ENCODE data around the gene PPM1L. TPM values are rescaled to one million over a fixed set of nuclear protein-coding genes. Genes with fewer than 3 reads are reported as not detected.
A peak's percentile ranks its signal among the peaks of the same experiment; 100 is the strongest.

The PPM1L gene
- polyA plus RNA-seq, 3 donors: 5.5 to 9.9 (median 7.8) TPM

GRCh38 chr3:161025911-161026310, 269.9 kb downstream of the PPM1L start:
- Histone ChIP-seq H3K27me3 (ENCODE audit: control insufficient read depth in 2 of 2, insufficient read depth in 2 of 2, low read length in 2 of 2) (no peaks in the 10 kb centered on the region), H4K20me1 (ENCODE audit: insufficient read depth, low read length) (no peaks in the 10 kb centered on the region), H3K9ac (ENCODE audit: insufficient read depth, low read length, poor library complexity, severe bottlenecking) (no peak overlapping the region), H3K27ac (ENCODE audit: low read depth in 1 of 2, low read length in 2 of 2) (no peak overlapping the region), H3K4me1 (ENCODE audit: control insufficient read depth in 1 of 2, insufficient read depth in 2 of 2, low read length in 2 of 2) (peaks cover 0 to 6% of the 10 kb centered on the region in 2 donors), H3K9me3 (replicated peaks in 1 of 2; ENCODE audit: control insufficient read depth in 1 of 2, insufficient read depth in 1 of 2, low read length in 2 of 2) (peaks cover 17 to 20% of the 10 kb centered on the region in 2 donors), H3K4me3 (replicated peaks in 1 of 3; ENCODE audit: low read depth in 2 of 3, low read length in 3 of 3) (no peak overlapping the region), H2AFZ (ENCODE audit: insufficient read depth, low read depth, low read length, poor library complexity, severe bottlenecking) (no peak overlapping the region), H3K36me3 (replicated peaks in 1 of 2; ENCODE audit: control insufficient read depth in 1 of 2, insufficient read depth in 2 of 2, low read length in 2 of 2) (no peaks in the 10 kb centered on the region), H3K4me2 (replicated peaks; ENCODE audit: extremely low read depth, low read length, poor library complexity, severe bottlenecking) (no peak overlapping the region), H3K79me2 (ENCODE audit: insufficient read depth, low read length) (no peaks in the 10 kb centered on the region)
- intact Hi-C loops (cut with micrococcal nuclease): no loop called here
- Mint-ChIP-seq H3K27me3 (ENCODE audit: low read depth in 3 of 3) (peaks cover 0 to 3% (median 1%) of the 10 kb centered on the region in 3 donors), H3K4me1 (peaks cover 4% of the 10 kb centered on the region), H3K36me3 (peaks cover 6 to 10% of the 10 kb centered on the region in 2 donors), H3K9me3 (peaks cover 11 to 30% (median 27%) of the 10 kb centered on the region in 7 donors), H3K27ac (peak overlapping the region in 3 of 7 donors; percentile 0 to 67 (median 59)), H3K4me3 (no peak overlapping the region)
- TF ChIP-seq, protein P1, sequence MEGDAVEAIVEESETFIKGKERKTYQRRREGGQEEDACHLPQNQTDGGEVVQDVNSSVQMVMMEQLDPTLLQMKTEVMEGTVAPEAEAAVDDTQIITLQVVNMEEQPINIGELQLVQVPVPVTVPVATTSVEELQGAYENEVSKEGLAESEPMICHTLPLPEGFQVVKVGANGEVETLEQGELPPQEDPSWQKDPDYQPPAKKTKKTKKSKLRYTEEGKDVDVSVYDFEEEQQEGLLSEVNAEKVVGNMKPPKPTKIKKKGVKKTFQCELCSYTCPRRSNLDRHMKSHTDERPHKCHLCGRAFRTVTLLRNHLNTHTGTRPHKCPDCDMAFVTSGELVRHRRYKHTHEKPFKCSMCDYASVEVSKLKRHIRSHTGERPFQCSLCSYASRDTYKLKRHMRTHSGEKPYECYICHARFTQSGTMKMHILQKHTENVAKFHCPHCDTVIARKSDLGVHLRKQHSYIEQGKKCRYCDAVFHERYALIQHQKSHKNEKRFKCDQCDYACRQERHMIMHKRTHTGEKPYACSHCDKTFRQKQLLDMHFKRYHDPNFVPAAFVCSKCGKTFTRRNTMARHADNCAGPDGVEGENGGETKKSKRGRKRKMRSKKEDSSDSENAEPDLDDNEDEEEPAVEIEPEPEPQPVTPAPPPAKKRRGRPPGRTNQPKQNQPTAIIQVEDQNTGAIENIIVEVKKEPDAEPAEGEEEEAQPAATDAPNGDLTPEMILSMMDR (IDR thresholded peaks at IDR 0.05): no peak
- DNase-seq: no peak
- no CpG with 5 or more reads among the region's 1 CpG for WGBS (ENCODE audit: insufficient coverage)

DNA sequence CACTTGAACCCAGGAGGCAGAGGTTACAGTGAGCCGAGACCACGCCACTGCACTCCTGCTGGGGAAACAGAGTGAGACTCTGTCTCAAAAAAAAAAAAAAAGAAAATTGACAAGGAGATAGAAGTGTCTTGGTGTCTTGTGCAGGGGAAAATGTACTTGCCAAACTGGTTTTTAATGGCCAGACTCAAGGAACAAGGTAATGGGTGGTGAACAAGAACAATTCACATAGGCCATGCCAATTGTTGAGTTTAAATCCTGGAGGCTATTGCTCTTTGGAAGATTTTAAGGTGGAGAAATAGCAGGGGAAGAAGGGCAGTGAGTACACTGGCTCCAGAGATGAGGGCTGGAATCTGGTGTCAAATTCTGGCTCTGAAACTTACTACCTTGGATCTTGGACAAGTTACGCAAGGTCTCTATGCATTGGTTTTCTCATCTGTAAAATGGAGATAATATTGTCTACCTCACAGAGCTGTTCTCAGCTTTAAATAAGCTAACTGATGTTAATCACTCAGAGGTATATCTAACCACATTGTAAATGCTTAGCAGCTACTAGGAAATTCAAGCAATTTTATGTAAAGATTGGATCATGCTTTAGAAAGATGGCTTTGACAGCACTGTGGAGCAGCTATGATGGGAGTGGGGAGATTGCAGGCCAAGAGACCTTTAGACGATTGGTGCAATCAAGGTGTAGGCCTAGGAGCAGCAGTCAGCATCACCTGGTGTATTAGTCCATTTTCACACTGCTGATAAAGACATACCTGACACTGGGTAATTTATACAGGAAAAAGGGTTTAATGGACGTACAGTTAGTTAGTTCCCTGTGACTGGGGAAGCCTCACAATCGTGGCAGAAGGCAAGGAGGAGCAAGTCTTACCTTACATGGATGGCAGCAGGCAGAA, 270.8 kb downstream of the PPM1L start:
- H3K4me3 ChIP-seq (replicated peaks in 1 of 3; ENCODE audit: low read depth in 2 of 3, low read length in 3 of 3): no peak overlapping the region
- H3K27me3 ChIP-seq (ENCODE audit: control insufficient read depth in 2 of 2, insufficient read depth in 2 of 2, low read length in 2 of 2): no peaks in the 10 kb centered on the region
- H2AFZ ChIP-seq (ENCODE audit: insufficient read depth, low read depth, low read length, poor library complexity, severe bottlenecking): no peak overlapping the region
- H3K36me3 ChIP-seq (replicated peaks in 1 of 2; ENCODE audit: control insufficient read depth in 1 of 2, insufficient read depth in 2 of 2, low read length in 2 of 2): no peaks in the 10 kb centered on the region
- TF ChIP-seq, protein P1 (IDR thresholded peaks at IDR 0.05): no peak
- no peak overlapping the region for H3K27ac ChIP-seq (ENCODE audit: low read depth in 1 of 2, low read length in 2 of 2)
- H3K27ac Mint-ChIP-seq: peak overlapping the region in 1 of 7 donors; percentile 33
- H3K9ac ChIP-seq (ENCODE audit: insufficient read depth, low read length, poor library complexity, severe bottlenecking): no peak overlapping the region
- H3K36me3 Mint-ChIP-seq: peaks cover 6 to 10% of the 10 kb centered on the region in 2 donors
- DNase-seq: no peak
- WGBS (ENCODE audit: insufficient coverage): 75% methylated on average over 2 of the region's 6 CpGs
- H3K4me1 ChIP-seq (ENCODE audit: control insufficient read depth in 1 of 2, insufficient read depth in 2 of 2, low read length in 2 of 2): peaks cover 0 to 6% of the 10 kb centered on the region in 2 donors
- H3K4me1 Mint-ChIP-seq: peaks cover 4% of the 10 kb centered on the region
- H3K4me2 ChIP-seq (replicated peaks; ENCODE audit: extremely low read depth, low read length, poor library complexity, severe bottlenecking): no peak overlapping the region
- H3K27me3 Mint-ChIP-seq (ENCODE audit: low read depth in 3 of 3): peaks cover 0 to 3% (median 1%) of the 10 kb centered on the region in 3 donors
- peaks cover 11 to 24% (median 22%) of the 10 kb centered on the region in 7 donors for H3K9me3 Mint-ChIP-seq
- no peak overlapping the region for H3K4me3 Mint-ChIP-seq
- peaks cover 17 to 20% of the 10 kb centered on the region in 2 donors for H3K9me3 ChIP-seq (replicated peaks in 1 of 2; ENCODE audit: control insufficient read depth in 1 of 2, insufficient read depth in 1 of 2, low read length in 2 of 2)
- intact Hi-C loops (cut with micrococcal nuclease): no loop called here
- H3K79me2 ChIP-seq (ENCODE audit: insufficient read depth, low read length): no peaks in the 10 kb centered on the region
- no peaks in the 10 kb centered on the region for H4K20me1 ChIP-seq (ENCODE audit: insufficient read depth, low read length)
